ENCODE data around the gene ZMAT3. TPM values are rescaled to one million over a fixed set of nuclear protein-coding genes. Genes with fewer than 3 reads are reported as not detected.

The ZMAT3 gene
- total and polyA plus RNA-seq, 2 of the 8 experiments (the other 6 are each of a cell fraction or from before 2014, with no cell fraction given): 5.0 to 9.2 TPM

DNA sequence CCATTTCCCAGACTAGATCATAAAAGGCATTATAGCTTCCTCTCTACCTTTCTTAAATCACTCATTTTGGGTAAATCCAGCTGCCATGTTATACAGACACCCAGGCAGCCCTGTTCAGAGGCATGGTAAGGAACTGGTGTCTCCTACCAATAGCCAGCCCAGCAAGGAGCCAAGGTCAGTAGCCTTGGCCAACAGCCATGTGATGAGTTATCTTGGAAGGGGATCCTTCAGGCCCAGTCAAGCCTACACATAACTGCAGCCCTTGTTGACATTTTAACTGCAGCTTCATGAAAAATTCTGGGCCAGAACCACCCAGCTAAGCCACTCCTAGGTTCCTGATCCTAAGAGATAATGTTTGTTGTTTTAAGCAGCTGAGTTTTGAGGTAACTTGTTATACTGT lies 29.0 kb upstream of the ZMAT3 start:
- CTCF ChIA-PET (ENCODE audit: partially characterized antibody): interaction anchor here (0.9 kb wide), 1 partner anchor 9 kb away, joined by 3 read pairs; no protein-coding TSS in a partner anchor
- H2BK12ac ChIP-seq (ENCODE audit: low read depth, low read length): no peak overlapping the region
- no peak overlapping the region for H3K4me3 ChIP-seq (ENCODE audit: extremely low read depth in 1 of 4, insufficient read depth in 2 of 4, low read depth in 3 of 4, low read length in 4 of 4)
- no peak overlapping the region for H4K5ac ChIP-seq (ENCODE audit: insufficient read length, low read depth, low read length)
- H3K36me3 ChIP-seq (ENCODE audit: control insufficient read depth in 2 of 4, insufficient read depth in 4 of 4, low read length in 3 of 4): no peaks in the 10 kb centered on the region
- no peaks in the 10 kb centered on the region for H4K20me1 ChIP-seq (replicated peaks in 1 of 2; ENCODE audit: control insufficient read depth in 1 of 2, insufficient read depth in 2 of 2, low read length in 2 of 2)
- no peak overlapping the region for H3K56ac ChIP-seq (replicated peaks; ENCODE audit: insufficient read length, low read depth, low read length)
- H3K23ac ChIP-seq (ENCODE audit: insufficient read length): no peak overlapping the region
- no peak overlapping the region for H3K27ac ChIP-seq (ENCODE audit: low read depth, low read length)
- no peak overlapping the region for H2AFZ ChIP-seq (ENCODE audit: low read length)
- no peaks in the 10 kb centered on the region for H3K79me1 ChIP-seq (ENCODE audit: low read depth, low read length)
- H3K14ac ChIP-seq (ENCODE audit: insufficient read length): no peak overlapping the region
- no peak overlapping the region for H4K8ac ChIP-seq (ENCODE audit: extremely low read depth, insufficient read depth, low read length)
- no peak overlapping the region for H2BK15ac ChIP-seq (ENCODE audit: low read length)
- FAIRE-seq (no peak), DNase-seq (ENCODE audit: low read depth in 1 of 2, low spot score in 2 of 2) (no peak)
- H3K79me2 ChIP-seq (ENCODE audit: control insufficient read depth in 1 of 2, insufficient read depth in 2 of 2, low read length in 2 of 2): no peaks in the 10 kb centered on the region
- no peak overlapping the region for H3K18ac ChIP-seq (ENCODE audit: extremely low read depth, low read length)
- H3K4me1 ChIP-seq (replicated peaks in 1 of 4; ENCODE audit: control insufficient read depth in 3 of 4, insufficient read depth in 4 of 4, low read length in 3 of 4): no peaks in the 10 kb centered on the region; a peak in 1 of 7 replicates
- H3K9ac ChIP-seq (replicated peaks in 1 of 4; ENCODE audit: extremely low read depth in 1 of 4, low read depth in 3 of 4, low read length in 3 of 4): no peak overlapping the region
- H3K23me2 ChIP-seq (ENCODE audit: low read depth, low read length): no peaks in the 10 kb centered on the region
- no peak overlapping the region for H3K4ac ChIP-seq (replicated peaks; ENCODE audit: insufficient read length, low read depth, low read length)
- TF ChIP-seq BRCA1 (IDR thresholded peaks at IDR 0.05; ENCODE audit: low read depth, low read length) (no peak), BACH1 (IDR thresholded peaks at IDR 0.05; ENCODE audit: low read length) (no peak), EGR1 (IDR thresholded peaks at IDR 0.05; ENCODE audit: borderline replicate concordance, low read depth, low read length) (no peak), ASH2L (IDR thresholded peaks at IDR 0.05; ENCODE audit: low read length) (no peak), CHD1 (IDR thresholded peaks at IDR 0.05; ENCODE audit: low read depth, low read length) (no peak), SIN3A (conservative IDR thresholded peaks at IDR 0.05 in 1 of 2, IDR thresholded peaks at IDR 0.05 in 1 of 2; ENCODE audit: low read depth in 1 of 2, low read length in 2 of 2) (no peak), HDAC6 (IDR thresholded peaks at IDR 0.05; ENCODE audit: low read depth, low read length) (no peak), POLR2AphosphoS5 (IDR thresholded peaks at IDR 0.05; ENCODE audit: low read depth, low read length) (no peak), ATF2 (IDR thresholded peaks at IDR 0.05; ENCODE audit: low read length) (no peak), SP1 (IDR thresholded peaks at IDR 0.05; ENCODE audit: low read depth, low read length) (no peak), KDM1A (IDR thresholded peaks at IDR 0.05; ENCODE audit: borderline replicate concordance, low read length) (no peak)
- H2BK5ac ChIP-seq (ENCODE audit: low read depth, low read length): no peak overlapping the region
- no peak overlapping the region for H2AK5ac ChIP-seq (ENCODE audit: low read depth, low read length)
- no peak overlapping the region for H4K91ac ChIP-seq (replicated peaks; ENCODE audit: insufficient read length, low read length)
- no peak overlapping the region for H2BK120ac ChIP-seq (replicated peaks; ENCODE audit: low read depth, low read length)
- no peak overlapping the region for H3K4me2 ChIP-seq (ENCODE audit: insufficient read depth in 1 of 2, low read depth in 2 of 2, low read length in 2 of 2)
- H2BK20ac ChIP-seq (ENCODE audit: low read length): no peak overlapping the region
- no peaks in the 10 kb centered on the region for H3K9me3 ChIP-seq (ENCODE audit: insufficient read depth in 2 of 2, low read depth in 1 of 2, low read length in 1 of 2)
- H3K27me3 ChIP-seq (replicated peaks in 1 of 4; ENCODE audit: control insufficient read depth in 3 of 4, extremely low read depth in 1 of 4, insufficient read depth in 3 of 4, low read length in 3 of 4): no peaks in the 10 kb centered on the region
- POLR2A ChIA-PET (ENCODE audit: partially characterized antibody): interaction anchor here (0.8 to 1.3 kb wide), 2 partner anchors 18 to 48 kb away, joined by 3 read pairs; partner anchors contain the start of gene PIK3CA
